IMR-90 (cell line): ENCODE results near the gene MPND. TPM values are rescaled to one million over a fixed set of nuclear protein-coding genes. Genes with fewer than 3 reads are reported as not detected.

Experiments used
- ATAC-seq: fragments of 200-7000 bp; cut with Tn5 transposase; 2 replicates; pipeline ENCODE4 v1.9.1; 2020; ENCODE audit warnings: low read depth, mild to moderate bottlenecking, moderate library complexity
- BruUV-seq: library from RNA; stranded (reverse); fragments of 400-500 nt; replicated peaks from 2 replicates; lab custom pipeline; 2021; lab: Mats Ljungman, UMichigan
- CTCF ChIA-PET: fragments of 300-600 bp; formaldehyde crosslinking; extraction: SDS; loops from one replicate; lab custom pipeline; 2021; ENCODE audit warnings: antibody characterized with exemption; lab: Yijun Ruan, JAX
- POLR2A ChIA-PET: fragments of 300-600 bp; sonication (Branson Sonifier 250); formaldehyde crosslinking; loops from one replicate; lab custom pipeline; 2022; ENCODE audit warnings: antibody characterized with exemption; ENCODE audit not compliant: unreplicated experiment; lab: Charles Lee
- DNase-seq: peaks from one replicate; pipeline ENCODE4 v3.0.0; 2013
- H2AFZ ChIP-seq: replicated peaks from 2 replicates; pipeline ENCODE3; 2013; ENCODE audit warnings: low read length, mild to moderate bottlenecking; ENCODE audit not compliant: poor library complexity
- H2AK5ac ChIP-seq: 2 replicates; pipeline ENCODE4 v1.6.1; 2013; ENCODE audit warnings: low read depth, low read length, inconsistent platforms
- H2AK9ac ChIP-seq: replicated peaks from 2 replicates; pipeline ENCODE3; 2013; ENCODE audit warnings: mild to moderate bottlenecking, low read depth, low read length, moderate library complexity; ENCODE audit not compliant: poor library complexity
- H2BK120ac ChIP-seq: 2 replicates; pipeline ENCODE4 v1.6.1; 2013; ENCODE audit warnings: low read depth, low read length, inconsistent platforms
- H2BK15ac ChIP-seq: 3 replicates; pipeline ENCODE4 v1.6.1; 2013; ENCODE audit warnings: low read depth, low read length, inconsistent platforms
- H2BK20ac ChIP-seq: 2 replicates; pipeline ENCODE4 v1.6.1; 2013; ENCODE audit warnings: low read depth, mild to moderate bottlenecking, inconsistent platforms, low read length, moderate library complexity
- H2BK5ac ChIP-seq: 2 replicates; pipeline ENCODE4 v1.6.1; 2013; ENCODE audit warnings: mild to moderate bottlenecking, low read depth, low read length, inconsistent platforms; ENCODE audit not compliant: poor library complexity, severe bottlenecking
- H3K14ac ChIP-seq: replicated peaks from 2 replicates; pipeline ENCODE4 v1.6.1; 2013; ENCODE audit warnings: low read depth, low read length, inconsistent platforms
- H3K18ac ChIP-seq: 2 replicates; pipeline ENCODE4 v1.6.1; 2013; ENCODE audit warnings: low read depth, low read length, control low read depth
- H3K23ac ChIP-seq: 2 replicates; pipeline ENCODE4 v1.6.1; 2013; ENCODE audit warnings: low read depth, low read length, inconsistent platforms
- H3K27ac ChIP-seq: 2 replicates; pipeline ENCODE4 v1.5.1; 2013; ENCODE audit warnings: mild to moderate bottlenecking, control low read depth, low read length; ENCODE audit not compliant: insufficient read depth
- H3K27me3 ChIP-seq: 2 replicates; pipeline ENCODE4 v1.6.1; 2013; ENCODE audit warnings: low read length; ENCODE audit not compliant: control insufficient read depth, insufficient read depth
- H3K36me3 ChIP-seq: 2 replicates; pipeline ENCODE4 v1.6.1; 2013; ENCODE audit warnings: low read length, mixed read lengths; ENCODE audit not compliant: control insufficient read depth, insufficient read depth
- H3K4ac ChIP-seq: 2 replicates; pipeline ENCODE4 v1.6.1; 2013; ENCODE audit warnings: low read depth, low read length, inconsistent platforms
- H3K4me1 ChIP-seq: 2 replicates; pipeline ENCODE4 v1.6.1; 2013; ENCODE audit warnings: low read length, mixed read lengths; ENCODE audit not compliant: control insufficient read depth, insufficient read depth
- H3K4me2 ChIP-seq: 2 replicates; pipeline ENCODE4 v1.6.1; 2013; ENCODE audit warnings: low read depth, mild to moderate bottlenecking, control low read depth, low read length, moderate library complexity
- H3K4me3 ChIP-seq: 2 replicates; pipeline ENCODE4 v1.5.1; 2013; ENCODE audit warnings: low read depth, mild to moderate bottlenecking, control low read depth, low read length, moderate library complexity; ENCODE audit not compliant: insufficient read depth
- H3K56ac ChIP-seq: 2 replicates; pipeline ENCODE4 v1.6.1; 2013; ENCODE audit warnings: low read length, inconsistent platforms; ENCODE audit not compliant: insufficient read depth; ENCODE audit errors: extremely low read depth
- H3K79me1 ChIP-seq, 2 experiments: 2 replicates each; pipeline ENCODE4 v1.6.1; 2013; ENCODE audit warnings: low read length in 2 of 2, inconsistent platforms in 1 of 2, low read depth in 1 of 2
- H3K9ac ChIP-seq: 2 replicates; pipeline ENCODE4 v1.6.1; 2013; ENCODE audit warnings: low read depth, low read length, control low read depth
- H3K9me1 ChIP-seq: 2 replicates; pipeline ENCODE4 v1.6.1; 2013; ENCODE audit warnings: low read length, inconsistent platforms; ENCODE audit not compliant: insufficient read depth
- H3K9me3 ChIP-seq: 2 replicates; pipeline ENCODE4 v1.6.1; 2013; ENCODE audit warnings: low read length; ENCODE audit not compliant: control insufficient read depth, insufficient read depth
- H4K20me1 ChIP-seq: 2 replicates; pipeline ENCODE4 v1.6.1; 2013; ENCODE audit warnings: low read length, inconsistent platforms; ENCODE audit not compliant: insufficient read depth
- H4K5ac ChIP-seq: 2 replicates; pipeline ENCODE4 v1.6.1; 2013; ENCODE audit warnings: mild to moderate bottlenecking, low read depth, low read length, control low read depth
- H4K8ac ChIP-seq, 2 experiments: 2 replicates each; pipeline ENCODE4 v1.6.1; 2013; ENCODE audit warnings: low read depth in 2 of 2, low read length in 2 of 2, control low read depth in 1 of 2, inconsistent platforms in 1 of 2
- H4K91ac ChIP-seq: 2 replicates; pipeline ENCODE4 v1.6.1; 2013; ENCODE audit warnings: low read depth, low read length, inconsistent platforms; ENCODE audit not compliant: insufficient read depth
- CEBPB ChIP-seq: IDR thresholded peaks from 2 replicates; pipeline ENCODE4 v1.6.1; 2012; ENCODE audit warnings: low read depth, low read length, improper control_type of control experiment
- FOS ChIP-seq: fragments of 150-350 bp; IDR thresholded peaks from 2 replicates; pipeline ENCODE4 v1.6.1; 2016; ENCODE audit warnings: low read depth, low read length
- MAFK ChIP-seq: IDR thresholded peaks from 2 replicates; pipeline ENCODE4 v1.6.1; 2012; ENCODE audit warnings: low read depth, low read length, improper control_type of control experiment
- RFX5 ChIP-seq: IDR thresholded peaks from 2 replicates; pipeline ENCODE4 v1.8.0; 2012; ENCODE audit warnings: low read depth, mild to moderate bottlenecking, low read length, moderate library complexity
- WGBS, 2 experiments: methylation state at CpG; one replicate each; pipeline versions ENCODE4 v1.1.5 to v1.1.7; 2013; ENCODE audit warnings: missing lambda C conversion rate in 2 of 2; ENCODE audit not compliant: insufficient read length in 1 of 2; ENCODE audit errors: extremely low coverage in 2 of 2; 5-methylcytosine and 5-hydroxymethylcytosine counted together
- dilution Hi-C: fragments of 300-500 bp; cut with HindIII; formaldehyde crosslinking; loops from one replicate; pipeline ENCODE4 v1.14.3; 2018; ENCODE audit warnings: low sequenced_read_pairs; ENCODE audit not compliant: unreplicated experiment
- in situ Hi-C: fragments of 300-500 bp; cut with MboI; formaldehyde crosslinking; loops from 3 replicates; pipeline ENCODE4 v1.14.3; 2019; ENCODE audit warnings: low sequenced_read_pairs, inconsistent platforms, mixed read lengths
- intact Hi-C: fragments of 100-400 bp; cut with micrococcal nuclease; formaldehyde crosslinking; loops from 2 replicates; pipeline ENCODE4 v1.10.0; 2022
- polyA plus RNA-seq, 3 experiments: library from polyadenylated mRNA; depleted of rRNA; stranded (reverse); fragments of >200 nt; gene quantifications; 2 replicates each; pipeline ENCODE4 v1.2.3, GENCODE V29; 2012; ENCODE audit warnings: low replicate concordance in 1 of 3
- total RNA-seq: library from RNA; depleted of rRNA; stranded (reverse); fragments of >200 nt; gene quantifications from 2 replicates; pipeline ENCODE4 v1.2.3, GENCODE V29; 2012

MPND gene
- total and polyA plus RNA-seq, 2 of the 4 experiments (the other 2 are of a cell fraction): 2.3 to 8.1 TPM

DNA sequence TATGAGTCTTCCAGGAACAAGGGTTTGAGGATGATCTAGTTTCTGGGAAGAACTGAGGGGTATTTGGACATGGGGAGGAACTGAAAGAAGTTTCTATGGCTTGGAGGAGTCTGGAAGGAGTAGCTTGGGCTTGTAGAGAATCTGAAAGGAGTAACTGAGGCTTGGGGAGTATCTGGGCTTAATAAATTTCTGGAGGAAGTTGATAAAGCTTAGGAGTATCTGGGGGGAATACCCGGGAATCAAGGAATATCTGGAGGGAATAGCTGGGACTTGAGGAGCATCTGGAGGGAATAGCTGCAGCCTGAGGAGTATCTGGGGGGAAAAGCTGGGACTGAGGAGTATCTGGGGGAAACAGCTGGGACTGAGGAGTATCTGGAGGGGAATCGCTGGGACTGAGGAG lies 22.9 kb upstream of the MPND start:
- no peak for ATAC-seq
- CTCF ChIA-PET: no interaction called here
- Histone ChIP-seq H3K18ac (no peak overlapping the region), H3K9ac (no peak overlapping the region), H4K8ac (no peak overlapping the region), H3K9me3 (peaks cover 3% of the 10 kb centered on the region; the same call in 1 of the 2 replicates), H3K14ac (no peak overlapping the region), H3K36me3 (no peaks in the 10 kb centered on the region; the same call in 1 of the 2 replicates), H3K27me3 (no peaks in the 10 kb centered on the region), H2AK5ac (no peak overlapping the region), H2BK15ac (no peak overlapping the region), H3K9me1 (no peaks in the 10 kb centered on the region), H3K4me1 (no peaks in the 10 kb centered on the region), H3K56ac (no peak overlapping the region), H4K20me1 (no peaks in the 10 kb centered on the region), H3K23ac (no peak overlapping the region), H2AFZ (no peak overlapping the region), H3K4me2 (no peak overlapping the region), H3K27ac (no peak overlapping the region), H2BK5ac (no peak overlapping the region), H2BK120ac (no peak overlapping the region), H2BK20ac (no peak overlapping the region), H3K4me3 (no peak overlapping the region), H2AK9ac (no peak overlapping the region), H3K4ac (no peak overlapping the region), H3K79me1 (no peaks in the 10 kb centered on the region), H4K91ac (no peak overlapping the region), H4K5ac (no peak overlapping the region)
- BruUV-seq: no TSS peak
- TF ChIP-seq MAFK: no peak
- no peak for TF ChIP-seq RFX5
- TF ChIP-seq FOS: no peak
- no peak for TF ChIP-seq CEBPB
- dilution Hi-C loops (no loop called here), intact Hi-C loops (no loop called here), in situ Hi-C loops (no loop called here)
- DNase-seq: no peak
- WGBS, 2 experiments: 100% methylated on average over 2 of the region's 2 CpGs; no CpG with 5 or more reads in 1 of the 2 experiments
- POLR2A ChIA-PET: no interaction called here
